ENCODE measurements around the gene RBM26.
"Not testable (repeated sequence)": the region's sequence is repeated elsewhere in the genome, so short reads cannot be mapped to it uniquely, and the experiment has no call there.

Gene RBM26

GRCh38 chr13:79387853-79388252, 18.2 kb downstream of the RBM26 start:
- no peak for DNase-seq (ENCODE audit: low spot score)

- DNase-seq (ENCODE audit: low spot score): no peak
Measured at GRCh38 chr13:79386125-79386826, 19.8 kb downstream of the RBM26 start.

GRCh38 chr13:79385694-79386093, 20.4 kb downstream of the RBM26 start:
- DNase-seq (ENCODE audit: low spot score): no peak

- DNase-seq (ENCODE audit: low spot score): no peak
Measured at GRCh38 chr13:79384022-79384610, 21.9 kb downstream of the RBM26 start.

GRCh38 chr13:79382545-79383275, 23.3 kb downstream of the RBM26 start:
- no peak for DNase-seq (ENCODE audit: low spot score)

GRCh38 chr13:79380997-79381396, 25.1 kb downstream of the RBM26 start:
- no peak for DNase-seq (ENCODE audit: low spot score)

GRCh38 chr13:79379274-79379673, 26.8 kb downstream of the RBM26 start:
- no peak for DNase-seq (ENCODE audit: low spot score)

GRCh38 chr13:79376843-79377242, 29.2 kb downstream of the RBM26 start:
- no peak for DNase-seq (ENCODE audit: low spot score)

GRCh38 chr13:79374578-79374977, 31.5 kb downstream of the RBM26 start:
- DNase-seq (ENCODE audit: low spot score): no peak

- no peak for DNase-seq (ENCODE audit: low spot score)
Measured at GRCh38 chr13:79373916-79374315, 32.1 kb downstream of the RBM26 start.

- no peak for DNase-seq (ENCODE audit: low spot score)
Measured at GRCh38 chr13:79369226-79369625, 36.8 kb downstream of the RBM26 start.

GRCh38 chr13:79365981-79366380, 40.1 kb downstream of the RBM26 start:
- DNase-seq (ENCODE audit: low spot score): no peak

GRCh38 chr13:79361299-79361698, 44.8 kb downstream of the RBM26 start:
- no peak for DNase-seq (ENCODE audit: low spot score)

- no peak for DNase-seq (ENCODE audit: low spot score)
Measured at GRCh38 chr13:79360095-79360494, 46.0 kb downstream of the RBM26 start.

GRCh38 chr13:79359064-79359463, 47.0 kb downstream of the RBM26 start:
- no peak for DNase-seq (ENCODE audit: low spot score)

GRCh38 chr13:79354285-79354684, 51.8 kb downstream of the RBM26 start:
- no peak for DNase-seq (ENCODE audit: low spot score)

- no peak for DNase-seq (ENCODE audit: low spot score)
Measured at GRCh38 chr13:79353693-79354092, 52.4 kb downstream of the RBM26 start.

- no peak for DNase-seq (ENCODE audit: low spot score)
Measured at GRCh38 chr13:79352107-79352506, 53.9 kb downstream of the RBM26 start.

GRCh38 chr13:79349608-79350007, 56.4 kb downstream of the RBM26 start:
- not testable (repeated sequence) for DNase-seq (ENCODE audit: low spot score)

- no peak for DNase-seq (ENCODE audit: low spot score)
Measured at GRCh38 chr13:79349011-79349410, 57.0 kb downstream of the RBM26 start.

- no peak for DNase-seq (ENCODE audit: low spot score)
Measured at GRCh38 chr13:79346300-79346914, 59.6 kb downstream of the RBM26 start.

- no peak for DNase-seq (ENCODE audit: low spot score)
Measured at GRCh38 chr13:79341202-79341601, 64.9 kb downstream of the RBM26 start.

GRCh38 chr13:79340490-79340889, 65.6 kb downstream of the RBM26 start:
- DNase-seq (ENCODE audit: low spot score): no peak
